A673 (cell line): ENCODE data around the gene RBFOX1. TPM values are rescaled to one million over a fixed set of nuclear protein-coding genes. Genes with fewer than 3 reads are reported as not detected.

Experiments used
- BruUV-seq: library from RNA; stranded (reverse); fragments of 400-500 nt; replicated peaks from 2 replicates; lab custom pipeline; 2021; lab: Mats Ljungman, UMichigan
- CTCF ChIA-PET: fragments of 300-600 bp; sonication (Branson Sonifier 250); formaldehyde crosslinking; loops from one replicate; lab custom pipeline; 2022; ENCODE audit warnings: antibody characterized with exemption; lab: Charles Lee
- POLR2A ChIA-PET: fragments of 300-600 bp; sonication (Branson Sonifier 250); formaldehyde crosslinking; loops from one replicate; lab custom pipeline; 2022; ENCODE audit warnings: antibody characterized with exemption; ENCODE audit not compliant: low non-redundant PET; lab: Charles Lee
- DNase-seq: peaks from one replicate; pipeline ENCODE4 v3.0.0-alpha.2; 2015; ENCODE audit warnings: low spot score
- H3K27ac ChIP-seq: fragments of 200-600 bp; sonication (generic); 2 replicates; pipeline ENCODE4 v1.5.1; 2016; ENCODE audit warnings: mixed run types, low read depth, mild to moderate bottlenecking, mixed read lengths, antibody characterized with exemption, low read length; ENCODE audit not compliant: poor library complexity, severe bottlenecking
- H3K27me3 ChIP-seq: fragments of 200-600 bp; sonication (generic); replicated peaks from 2 replicates; pipeline ENCODE4 v1.6.1; 2017; ENCODE audit warnings: mixed run types, low read depth, mild to moderate bottlenecking, mixed read lengths, antibody characterized with exemption, low read length; ENCODE audit not compliant: insufficient read depth, poor library complexity
- H3K36me3 ChIP-seq: fragments of 200-600 bp; sonication (generic); 2 replicates; pipeline ENCODE4 v1.6.1; 2016; ENCODE audit warnings: mixed run types, mild to moderate bottlenecking, mixed read lengths, antibody characterized with exemption, low read length; ENCODE audit not compliant: insufficient read depth, poor library complexity, severe bottlenecking
- H3K4me1 ChIP-seq: fragments of 200-600 bp; sonication (generic); 2 replicates; pipeline ENCODE4 v1.6.1; 2017; ENCODE audit warnings: mixed run types, mild to moderate bottlenecking, mixed read lengths, antibody characterized with exemption, low read length; ENCODE audit not compliant: insufficient read depth, poor library complexity, severe bottlenecking
- H3K4me3 ChIP-seq: fragments of 200-600 bp; sonication (generic); 2 replicates; pipeline ENCODE4 v1.5.1; 2016; ENCODE audit warnings: low read depth, mixed run types, mild to moderate bottlenecking, mixed read lengths, low read length; ENCODE audit not compliant: poor library complexity, severe bottlenecking
- H3K9me3 ChIP-seq: fragments of 200-600 bp; sonication (generic); 2 replicates; pipeline ENCODE4 v1.6.1; 2016; ENCODE audit warnings: mixed run types, low read depth, mild to moderate bottlenecking, mixed read lengths, antibody characterized with exemption, low read length; ENCODE audit not compliant: poor library complexity, severe bottlenecking
- CTCF ChIP-seq: fragments of 300-800, 200-600 bp; sonication (generic); conservative IDR thresholded peaks from 2 replicates; pipeline ENCODE4 v1.5.1; 2017; ENCODE audit warnings: low read depth, mild to moderate bottlenecking, antibody characterized with exemption, low read length, moderate library complexity, mixed read lengths
- EZH2 ChIP-seq: fragments of 200-600 bp; sonication (generic); IDR thresholded peaks from 2 replicates; pipeline ENCODE4 v1.6.1; 2017; ENCODE audit warnings: borderline replicate concordance, low read depth, mild to moderate bottlenecking, mixed read lengths, antibody characterized with exemption, low read length; ENCODE audit not compliant: poor library complexity, severe bottlenecking
- intact Hi-C: fragments of 100-400 bp; cut with micrococcal nuclease; formaldehyde crosslinking; loops from one replicate; pipeline ENCODE4 v1.10.0; 2022; ENCODE audit not compliant: unreplicated experiment
- total RNA-seq: library from RNA; stranded (reverse); gene quantifications from 2 replicates; pipeline ENCODE4 v1.2.3, GENCODE V29; 2021

Gene RBFOX1
- total RNA-seq, 1 experiment from 2014 or later = 1.8 TPM

GRCh38 chr16:7442050-7442449 is 109.4 kb downstream of the RBFOX1 start:
- TF ChIP-seq EZH2 = no peak
- no peak for TF ChIP-seq CTCF

GRCh38 chr16:7443142-7443541 is 110.5 kb downstream of the RBFOX1 start:
- Histone ChIP-seq H3K4me1 (no peaks in the 10 kb centered on the region), H3K36me3 (no peaks in the 10 kb centered on the region), H3K27me3 (no peaks in the 10 kb centered on the region), H3K9me3 (no peaks in the 10 kb centered on the region), H3K4me3 (no peak overlapping the region), H3K27ac (no peak overlapping the region)
- POLR2A ChIA-PET = no interaction called here
- intact Hi-C loops = no loop called here
- DNase-seq = no peak
- BruUV-seq = no TSS peak
- CTCF ChIA-PET = interaction anchor here (0.6 kb wide), 1 partner anchor 26 kb away, joined by 4 read pairs; no protein-coding TSS in a partner anchor
- TF ChIP-seq EZH2 (no peak), CTCF (no peak)

More at GRCh38 chr16:7442050-7442449, 109.4 kb downstream of the RBFOX1 start:
- ChIA-PET POLR2A (no interaction called here), CTCF (no interaction called here)
- intact Hi-C loops = no loop called here
- H3K4me3 ChIP-seq = no peak overlapping the region
- DNase-seq = no peak
- no peaks in the 10 kb centered on the region for H3K27me3 ChIP-seq
- no peaks in the 10 kb centered on the region for H3K9me3 ChIP-seq
- no peaks in the 10 kb centered on the region for H3K4me1 ChIP-seq
- H3K27ac ChIP-seq = no peak overlapping the region
- no TSS peak for BruUV-seq
- no peaks in the 10 kb centered on the region for H3K36me3 ChIP-seq

- CTCF ChIA-PET = interaction anchor here (0.6 kb wide), 1 partner anchor 26 kb away, joined by 4 read pairs; no protein-coding TSS in a partner anchor
- no peak for DNase-seq
- no peaks in the 10 kb centered on the region for H3K27me3 ChIP-seq
- no peak for TF ChIP-seq EZH2
- no peak for TF ChIP-seq CTCF
- H3K27ac ChIP-seq = no peak overlapping the region
- H3K4me3 ChIP-seq = no peak overlapping the region
- H3K36me3 ChIP-seq = no peaks in the 10 kb centered on the region
- no peaks in the 10 kb centered on the region for H3K4me1 ChIP-seq
- no TSS peak for BruUV-seq
- H3K9me3 ChIP-seq = no peaks in the 10 kb centered on the region
- intact Hi-C loops = no loop called here
- POLR2A ChIA-PET = no interaction called here
These were observed 111.2 kb downstream of the RBFOX1 start for GRCh38 chr16:7443648-7444365.
